Measurements from ENCODE around the gene NOP58.
"Not testable (repeated sequence)": the region's sequence is repeated elsewhere in the genome, so short reads cannot be mapped to it uniquely, and the experiment has no call there.

The NOP58 gene

DNA sequence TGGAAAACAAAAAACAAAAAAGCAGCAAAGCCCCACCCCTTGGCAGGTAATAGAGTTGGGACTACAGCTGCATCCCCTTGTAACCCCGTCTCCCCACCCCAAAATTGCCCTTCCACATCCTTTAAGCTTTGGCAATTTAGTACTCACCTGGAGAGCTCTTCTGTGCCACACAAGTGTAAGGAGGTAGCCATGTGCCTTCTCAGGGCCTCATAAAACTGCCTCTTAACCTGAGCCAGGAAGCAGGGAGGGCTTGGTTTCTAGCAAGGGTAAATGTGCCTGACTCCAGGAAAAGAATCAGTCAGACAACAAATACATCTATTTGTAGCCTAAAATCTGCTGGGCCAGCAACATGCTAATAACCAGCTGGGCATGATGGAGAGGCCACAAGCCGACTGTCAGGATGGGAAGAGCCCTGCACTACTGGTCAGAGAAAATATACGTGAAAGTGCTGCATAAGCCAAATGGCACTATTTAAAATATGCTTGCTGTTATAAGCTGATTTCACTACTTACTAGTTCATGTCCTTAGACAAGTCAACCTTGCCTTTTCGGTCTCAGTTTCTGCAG, 46.3 kb downstream of the NOP58 start:
- no peak for DNase-seq

DNA sequence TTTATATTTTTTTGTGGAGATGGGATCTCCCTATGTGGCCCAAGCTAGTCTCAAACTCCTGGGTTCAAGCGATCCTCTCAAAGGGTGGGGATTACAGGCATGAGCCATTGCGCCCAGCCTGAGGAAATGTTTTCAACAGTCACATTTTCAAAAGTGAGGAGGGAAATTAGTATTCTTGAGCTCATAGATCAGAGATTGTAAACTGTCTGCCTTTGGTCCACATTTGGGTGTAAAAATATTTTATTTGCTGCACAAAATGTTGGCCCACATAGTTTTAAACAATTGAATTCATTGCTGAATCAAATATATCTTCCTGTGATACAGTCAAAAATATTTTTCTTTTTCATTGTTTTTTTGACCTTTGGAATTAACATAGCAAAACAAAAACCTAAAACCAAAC, 48.6 kb downstream of the NOP58 start:
- no peak for DNase-seq

DNA sequence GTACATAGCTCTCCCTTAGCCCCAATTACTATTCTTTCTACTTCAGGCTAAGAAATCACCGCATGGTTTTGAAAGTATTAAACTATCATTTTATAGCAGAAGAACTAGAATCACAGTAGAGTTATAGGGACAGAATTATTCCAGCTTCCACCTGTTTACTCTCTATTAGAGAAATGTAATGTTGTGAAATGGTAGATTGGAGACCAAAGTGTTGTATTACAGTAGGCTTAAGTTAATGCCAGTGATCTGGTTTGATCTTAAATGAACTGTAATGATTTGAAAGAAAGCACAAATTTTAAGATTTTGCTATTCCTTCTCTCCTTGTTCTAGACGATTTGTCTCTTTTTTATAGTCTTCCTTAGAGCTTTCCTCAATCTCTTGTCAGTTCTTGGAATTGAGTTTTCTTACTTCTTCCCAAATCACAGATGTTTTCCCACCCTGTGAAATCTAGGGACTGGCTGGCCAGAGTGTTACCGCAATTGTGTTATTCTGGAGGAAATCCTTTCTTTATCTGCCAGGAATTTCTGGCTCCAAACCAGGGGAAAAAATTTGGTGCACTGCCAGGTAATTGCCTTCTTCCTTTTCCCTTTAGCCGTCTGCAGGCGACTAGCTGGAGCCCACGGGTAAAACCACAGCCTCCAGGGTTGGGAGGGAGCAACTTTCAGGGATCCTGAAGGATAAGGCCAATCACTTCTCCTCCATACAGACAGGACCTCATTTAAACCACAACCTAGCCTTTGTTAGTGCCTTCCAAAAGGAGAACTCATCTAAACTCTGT, 51.7 kb downstream of the NOP58 start:
- no peak for DNase-seq

DNA sequence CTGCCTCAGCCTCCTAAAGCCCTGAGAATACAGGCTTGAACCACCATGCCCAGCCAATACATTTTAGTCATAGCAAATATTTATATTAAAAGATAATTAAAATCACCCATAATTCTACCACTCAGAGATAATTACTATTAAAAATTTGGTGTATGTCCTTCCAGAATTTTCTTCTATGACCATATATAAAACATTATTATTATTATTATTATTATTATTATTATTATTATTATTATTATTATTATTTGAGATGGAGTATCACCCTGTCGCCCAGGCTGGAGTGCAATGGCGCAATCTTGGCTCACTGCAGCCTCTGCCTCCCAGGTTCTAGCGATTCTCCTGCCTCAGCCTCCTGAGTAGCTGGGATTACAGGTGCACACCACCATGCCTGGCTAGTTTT, 54.8 kb downstream of the NOP58 start:
- DNase-seq, result not testable (repeated sequence)

DNA sequence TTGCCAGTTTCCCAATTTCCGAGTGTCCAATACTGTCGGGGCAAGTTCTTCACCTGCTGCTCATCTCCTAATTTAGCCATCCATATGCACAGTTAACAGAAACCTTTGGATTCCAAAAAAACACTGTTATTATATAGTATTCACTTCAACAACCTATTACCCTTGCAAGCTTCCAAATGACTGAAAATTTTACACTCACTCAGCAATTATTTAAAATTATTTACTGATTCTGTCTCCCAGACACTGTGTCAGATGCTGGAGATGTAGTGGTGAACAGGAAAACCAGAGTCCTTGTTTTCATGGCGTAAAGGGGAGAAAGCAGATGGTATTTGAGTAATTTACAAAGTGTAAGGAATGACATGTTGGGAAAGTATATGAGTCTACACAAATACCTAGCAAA, 56.9 kb downstream of the NOP58 start:
- no peak for DNase-seq

DNA sequence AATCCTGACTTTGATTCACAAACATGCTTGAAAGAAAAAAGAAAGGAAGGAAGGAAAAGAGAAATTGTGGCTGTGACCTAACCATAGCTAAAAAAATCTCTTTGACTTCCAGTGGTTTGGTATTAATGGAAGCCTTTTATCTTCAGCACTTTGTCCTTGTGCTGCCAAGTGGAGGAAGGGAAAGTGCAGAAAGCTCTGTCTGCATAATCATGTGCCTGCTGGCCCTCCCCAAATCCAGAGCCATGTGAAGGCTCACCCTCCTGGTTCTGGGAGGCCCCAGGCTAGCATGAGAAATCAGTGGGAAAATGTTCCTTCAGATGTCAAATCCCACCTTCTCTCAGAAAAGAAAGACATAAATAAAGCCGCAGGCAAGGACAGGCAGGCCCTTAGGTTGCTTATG, 62.3 kb downstream of the NOP58 start:
- DNase-seq, result no peak

DNA sequence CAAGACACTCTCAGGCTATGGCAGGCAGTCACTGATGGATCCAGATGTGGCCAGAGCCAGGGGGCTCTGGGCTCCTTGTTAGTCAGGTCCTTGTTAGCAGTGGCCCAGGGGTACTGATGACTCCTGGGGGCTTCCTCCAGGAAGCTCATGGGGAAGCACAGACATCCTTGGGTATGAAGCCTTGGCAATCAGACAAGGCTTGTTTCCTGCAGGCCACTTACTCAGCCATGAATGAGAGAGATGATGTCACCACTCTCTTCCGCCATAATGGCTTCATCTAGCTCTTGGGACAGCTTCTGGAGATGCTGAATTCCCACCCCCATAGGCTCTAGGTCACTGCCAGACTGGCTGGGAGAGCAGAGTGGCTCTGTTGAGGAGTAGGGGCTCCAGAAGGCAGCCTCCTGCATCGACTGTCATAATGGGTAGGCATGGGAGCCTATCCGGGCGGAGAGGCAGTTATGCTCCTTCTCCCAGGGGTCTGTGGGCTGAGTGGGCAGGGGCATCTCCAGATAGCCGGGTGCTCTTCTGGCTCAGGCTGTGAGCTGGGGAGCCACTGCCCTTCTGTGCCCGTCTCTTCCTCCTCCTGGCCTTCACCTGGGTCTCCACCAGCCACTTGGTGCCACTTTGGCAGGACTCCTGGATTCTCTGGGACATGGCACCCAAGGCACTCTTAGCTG, 70.4 kb downstream of the NOP58 start:
- DNase-seq, result no peak

DNA sequence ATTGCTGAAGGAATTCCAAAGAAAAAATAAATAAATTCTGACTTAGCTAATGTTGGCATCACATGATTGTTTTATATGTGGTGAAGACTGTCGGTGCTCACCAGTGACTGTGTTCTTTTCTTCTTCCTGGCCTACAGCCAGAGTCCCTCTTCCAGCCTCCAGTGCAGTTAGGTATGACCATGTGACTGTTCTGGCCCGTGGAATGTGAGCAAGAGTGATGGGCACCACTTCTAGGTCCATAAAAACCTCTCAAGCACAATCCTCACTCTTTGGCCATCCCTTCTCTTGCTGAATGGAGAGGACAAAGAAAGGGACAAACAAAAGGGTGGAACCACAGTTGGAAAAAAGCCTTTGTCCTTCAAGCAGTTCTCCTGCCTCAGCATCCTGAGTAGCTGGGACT, 71.6 kb downstream of the NOP58 start:
- DNase-seq, result no peak

DNA sequence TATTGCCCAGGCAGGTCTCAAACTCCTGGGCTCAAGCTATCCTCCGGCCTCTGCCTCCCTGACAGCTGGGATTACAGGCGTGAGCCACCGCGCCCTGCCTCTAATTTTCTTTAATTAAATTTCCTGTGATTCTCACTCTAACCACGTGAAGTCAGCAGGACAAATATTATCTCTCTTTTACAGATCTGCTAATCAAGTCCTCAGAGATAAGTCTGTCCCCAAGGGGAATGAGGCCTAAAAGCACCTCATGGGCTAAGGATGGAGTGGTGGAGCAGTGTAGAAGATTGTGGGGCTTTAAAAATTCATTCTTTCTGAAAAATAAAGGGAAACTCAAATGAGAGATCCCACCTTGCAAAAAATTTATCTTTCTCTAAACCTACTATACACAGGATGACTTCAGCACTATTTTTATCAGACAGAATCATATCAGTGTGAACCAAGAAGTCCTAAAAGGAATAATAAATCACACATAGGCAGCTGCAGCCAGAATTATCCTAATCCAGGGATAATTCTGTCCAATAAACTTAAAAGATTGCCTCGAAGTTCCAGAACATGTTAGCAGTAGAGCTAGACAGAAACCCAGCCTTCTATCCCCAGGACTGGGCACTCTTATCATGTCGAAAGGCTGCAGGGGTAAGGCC, 72.3 kb downstream of the NOP58 start:
- DNase-seq, result no peak

DNA sequence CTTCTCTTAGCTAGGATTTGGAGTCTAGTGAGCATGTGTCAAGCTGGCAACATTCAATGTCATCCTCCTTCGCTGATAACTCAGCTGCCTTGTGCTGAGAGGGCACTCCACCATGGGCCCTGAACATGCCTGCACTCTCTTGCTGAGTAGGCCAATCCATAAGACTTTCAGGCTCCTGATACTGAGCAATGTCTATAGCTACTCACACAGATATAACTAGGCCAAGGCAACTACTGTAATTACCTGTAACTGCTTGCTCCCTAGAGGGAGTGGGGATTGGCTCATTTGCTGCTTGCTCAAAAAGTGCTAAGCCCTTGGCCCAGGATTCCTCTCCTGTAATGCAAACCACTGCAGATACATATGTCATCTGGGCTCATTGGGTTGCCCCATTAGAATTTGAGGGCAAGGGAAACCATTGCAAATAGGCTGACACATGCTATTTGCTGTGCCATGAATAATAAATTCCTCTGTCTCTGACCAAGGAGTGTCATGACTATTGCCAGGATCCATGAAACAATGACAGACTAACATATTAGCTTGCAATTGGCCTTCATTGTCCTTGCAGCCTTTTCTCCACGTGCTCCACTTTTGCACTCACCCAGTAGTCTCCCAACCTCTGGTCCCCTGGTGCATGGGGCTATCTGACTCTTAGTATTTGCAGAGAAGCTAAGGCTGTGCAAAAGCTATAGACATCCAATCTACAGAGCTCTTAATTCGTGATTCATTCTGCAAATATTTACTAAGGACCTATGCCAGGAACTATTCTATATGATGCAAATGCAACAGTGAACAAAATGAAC, 73.7 kb downstream of the NOP58 start:
- no peak for DNase-seq

DNA sequence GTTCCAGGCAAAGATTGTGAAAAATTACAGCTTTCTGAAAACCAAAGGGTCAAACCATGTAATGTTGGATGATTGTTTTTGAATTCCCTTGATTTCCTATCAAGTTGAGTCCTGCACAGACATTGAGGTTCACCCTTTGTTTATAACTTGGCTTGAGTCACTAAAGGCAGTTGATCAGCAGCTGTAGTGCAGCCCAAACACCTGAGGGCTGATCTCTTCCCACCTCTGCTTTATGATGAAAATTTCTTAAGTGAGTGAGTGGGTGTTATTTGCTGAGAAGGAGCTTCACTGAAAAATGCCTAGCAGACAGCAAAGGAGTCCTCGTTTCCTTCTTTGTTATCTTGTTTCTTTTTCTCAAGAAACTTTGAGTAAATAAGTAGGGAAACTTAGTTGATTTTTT, 78.6 kb downstream of the NOP58 start:
- DNase-seq, result no peak

DNA sequence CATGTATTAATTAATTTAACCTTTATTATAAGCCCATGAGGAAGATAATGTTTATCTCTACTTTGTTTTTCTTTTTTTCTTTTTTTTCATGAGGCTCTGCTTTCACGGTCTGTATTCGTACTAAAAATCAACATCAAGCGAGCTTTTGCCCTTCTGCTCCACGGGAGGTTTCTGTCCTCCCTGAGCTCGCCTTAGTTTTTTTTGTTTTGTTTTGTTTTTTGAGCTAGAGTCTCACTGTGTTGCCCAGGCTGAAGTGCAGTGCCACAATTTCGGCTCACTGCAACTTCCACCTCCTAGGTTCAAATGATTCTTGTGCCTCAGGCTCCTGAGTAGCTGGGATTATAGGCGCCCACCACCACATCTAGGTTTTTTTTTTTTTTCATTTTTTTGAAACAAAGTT, 80.6 kb downstream of the NOP58 start:
- no peak for DNase-seq
